Stimulated activated CD8-positive, alpha-beta memory T cell treated with anti-CD3 and anti-CD28 coated beads, Interleukin-15, amount 100 ng/mL, for 48 hours (primary cell): ENCODE measurements around the gene FIGNL1.
"Not testable (repeated sequence)": the region's sequence is repeated elsewhere in the genome, so short reads cannot be mapped to it uniquely, and the experiment has no call there.

ENCODE experiments used
- DNase-seq, 2 donors: peaks; one replicate each; pipeline ENCODE4 v3.0.0-alpha.2; 2020; ENCODE audit warnings: low read depth in 2 of 2

The FIGNL1 gene

GRCh38 chr7:50471970-50472369, 21.8 kb upstream of the FIGNL1 start:
- DNase-seq: no peak

GRCh38 chr7:50470250-50471163, 20.4 kb upstream of the FIGNL1 start:
- no peak for DNase-seq

DNA sequence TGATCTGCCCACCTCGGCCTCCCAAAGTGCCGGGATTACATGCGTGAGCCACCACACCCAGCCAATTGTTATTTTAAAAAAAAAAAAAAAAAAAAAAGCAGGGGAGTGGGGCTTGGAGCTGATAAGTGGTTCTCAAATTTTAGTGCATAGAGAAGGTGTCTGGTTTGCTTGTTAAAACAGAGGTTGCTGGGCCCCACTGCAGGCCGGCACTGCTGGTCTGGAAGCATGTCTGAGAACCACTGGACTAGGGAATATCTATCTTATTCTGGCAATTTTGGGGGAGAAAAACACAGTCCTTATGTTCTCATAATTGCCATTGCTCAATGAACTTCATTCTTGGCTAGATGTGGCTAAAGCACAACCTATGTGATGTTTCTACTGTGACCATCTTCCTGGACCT, 19.0 kb upstream of the FIGNL1 start:
- DNase-seq: no peak

- DNase-seq: peak; percentile 69
Observed at GRCh38 chr7:50467817-50468610, 17.9 kb upstream of the FIGNL1 start.

DNA sequence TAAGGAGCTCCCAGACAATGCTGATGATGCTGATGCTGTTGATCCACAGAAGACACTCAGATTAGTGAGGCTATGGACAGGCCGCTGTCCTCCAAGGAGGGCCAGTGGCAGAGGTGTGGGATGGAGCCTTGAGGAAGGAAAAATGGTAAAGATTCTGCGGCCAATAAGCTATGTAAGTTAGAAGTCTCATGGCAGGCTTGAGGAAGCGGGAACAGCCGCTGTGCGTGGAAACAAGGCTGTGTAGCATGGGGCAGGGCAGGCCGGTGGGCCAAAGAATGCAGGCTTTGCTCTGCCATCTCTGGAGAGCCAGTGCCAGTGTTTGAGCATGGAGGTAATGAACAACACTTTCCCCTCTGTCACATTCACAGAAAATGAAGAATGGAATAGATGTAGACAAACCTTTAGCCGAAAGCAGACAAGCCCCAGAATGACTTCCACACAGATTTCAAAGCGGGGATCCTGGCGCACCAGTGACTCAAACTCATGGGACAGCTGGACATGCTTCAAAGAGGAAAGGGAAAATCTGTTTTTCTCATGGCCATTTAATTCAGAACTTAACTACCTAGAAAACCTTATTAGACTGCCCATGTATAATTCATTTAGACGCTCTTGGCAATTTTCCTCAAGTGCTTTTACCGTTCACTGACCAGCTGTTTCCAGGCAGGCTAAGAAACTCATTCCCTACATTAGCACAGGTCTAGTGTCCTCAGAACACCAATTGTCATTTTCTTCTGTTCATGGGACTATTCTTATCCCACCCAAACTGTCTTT, 16.9 kb upstream of the FIGNL1 start:
- DNase-seq: no peak

GRCh38 chr7:50463035-50463434, 12.9 kb upstream of the FIGNL1 start:
- DNase-seq: no peak

DNA sequence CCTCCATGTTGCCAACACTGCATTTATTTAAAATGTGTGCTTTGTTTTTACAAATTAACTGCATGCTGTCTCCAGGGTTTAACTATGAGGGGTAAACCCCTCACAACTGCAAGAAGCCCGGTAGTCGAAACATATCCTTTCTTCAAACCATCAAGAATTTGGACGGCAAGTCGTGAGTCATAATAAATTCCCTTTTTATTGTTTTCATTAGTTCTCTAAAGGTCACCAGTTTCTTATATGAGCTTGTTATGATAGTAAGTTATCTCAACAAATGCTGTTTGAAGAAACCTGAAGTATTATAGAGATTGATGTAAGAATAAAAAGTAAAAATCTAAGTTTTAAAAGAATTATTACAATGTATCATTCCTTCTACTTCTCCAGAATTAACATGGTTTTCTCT, 12.2 kb upstream of the FIGNL1 start:
- no peak for DNase-seq

- DNase-seq: no peak
Observed at GRCh38 chr7:50461695-50462094, 11.5 kb upstream of the FIGNL1 start.

DNA sequence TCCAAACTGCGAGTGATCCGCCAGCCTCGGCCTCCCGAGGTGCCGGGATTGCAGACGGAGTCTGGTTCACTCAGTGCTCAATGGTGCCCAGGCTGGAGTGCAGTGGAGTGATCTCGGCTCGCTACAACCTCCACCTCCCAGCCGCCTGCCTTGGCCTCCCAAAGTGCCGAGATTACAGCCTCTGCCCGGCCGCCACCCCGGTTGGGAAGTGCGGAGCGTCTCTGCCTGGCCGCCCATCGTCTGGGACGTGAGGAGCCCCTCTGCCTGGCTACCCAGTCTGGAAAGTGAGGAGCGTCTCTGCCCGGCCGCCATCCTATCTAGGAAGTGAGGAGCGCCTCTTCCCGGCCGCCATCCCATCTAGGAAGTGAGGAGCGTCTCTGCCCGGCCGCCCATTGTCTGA, 9.0 kb upstream of the FIGNL1 start:
- not testable (repeated sequence) for DNase-seq

- not testable (repeated sequence) for DNase-seq
Observed at GRCh38 chr7:50458651-50459050, 8.5 kb upstream of the FIGNL1 start.

DNA sequence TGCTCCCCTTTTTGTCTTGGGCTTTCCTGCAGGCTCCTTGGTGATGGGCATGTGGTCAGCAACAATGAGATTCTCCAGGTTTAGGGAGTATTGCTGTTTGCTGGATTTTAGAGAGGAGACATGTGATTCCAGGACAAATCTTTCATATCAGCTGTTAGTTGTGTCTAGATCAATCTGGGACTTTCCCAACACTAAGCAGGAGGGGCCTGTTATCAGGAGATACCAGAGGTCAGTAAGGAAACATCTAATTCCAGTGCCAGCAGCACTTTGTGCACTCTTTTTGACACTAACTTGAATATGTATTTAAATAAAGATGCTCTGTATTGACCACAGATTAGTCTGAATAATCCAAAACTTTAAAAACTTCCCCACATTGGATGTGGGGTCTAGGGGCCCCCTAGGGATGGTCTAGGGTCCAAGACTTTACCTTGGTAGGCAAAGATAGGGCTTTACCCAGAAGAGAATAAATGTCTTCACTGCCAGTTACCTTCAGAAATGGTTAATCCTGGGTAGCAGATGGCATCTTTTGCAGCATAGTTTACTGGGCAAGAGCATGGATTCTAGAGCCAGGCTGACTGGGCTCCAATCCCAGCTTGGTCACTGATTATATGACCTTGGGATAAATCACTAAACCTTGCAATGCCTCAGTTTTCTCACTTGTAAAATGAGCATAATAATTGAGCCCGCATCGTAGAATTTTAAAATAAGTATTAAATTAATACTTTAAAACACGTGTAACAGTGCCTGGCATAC, 6.4 kb upstream of the FIGNL1 start:
- no peak for DNase-seq

GRCh38 chr7:50455658-50456057, 5.5 kb upstream of the FIGNL1 start:
- no peak for DNase-seq

DNA sequence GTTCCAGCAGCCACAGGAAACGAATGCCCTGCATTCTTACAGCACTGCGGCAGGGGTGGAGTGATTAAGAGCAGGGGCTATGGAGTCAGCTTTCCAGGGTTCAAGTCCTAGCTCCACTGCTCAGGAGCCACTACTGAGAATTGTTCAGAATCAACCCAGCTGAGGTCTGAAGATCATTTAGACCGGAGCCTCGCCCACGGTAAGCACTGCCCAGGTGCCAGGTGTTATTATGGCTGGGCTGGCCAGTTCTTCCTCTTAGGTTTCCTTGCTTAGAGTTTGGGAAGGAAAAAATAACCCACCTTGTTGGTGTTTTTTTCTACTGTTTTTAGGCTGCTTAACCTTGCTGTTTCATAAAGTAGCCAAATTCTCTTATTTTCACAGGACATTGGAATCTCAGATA, 4.8 kb upstream of the FIGNL1 start:
- no peak for DNase-seq

- DNase-seq: no peak
Observed at GRCh38 chr7:50450590-50451032, 461 bp upstream of the FIGNL1 start.

- DNase-seq: no peak
Observed at GRCh38 chr7:50449501-50449880, 659 bp downstream of the FIGNL1 start.

DNA sequence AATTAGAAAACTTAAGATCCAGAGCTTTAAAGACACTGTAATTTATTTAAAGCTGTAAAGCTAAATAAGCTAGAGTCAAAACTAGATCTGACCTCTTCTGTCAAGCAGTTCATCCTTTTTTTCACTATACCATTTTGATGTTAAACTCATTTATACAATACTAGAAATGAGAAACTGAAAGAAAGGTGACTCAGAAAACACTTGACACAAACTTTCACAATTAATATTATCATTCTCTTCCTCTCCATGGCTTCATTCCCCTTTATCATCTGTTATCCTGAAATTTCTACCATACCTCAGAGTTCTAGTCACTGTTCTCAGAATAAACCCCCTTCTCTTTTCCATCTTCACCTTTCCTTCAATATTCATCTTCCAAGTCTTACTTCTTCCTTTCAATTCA, 1.3 kb downstream of the FIGNL1 start:
- DNase-seq: no peak

GRCh38 chr7:50446542-50446960, 3.6 kb downstream of the FIGNL1 start:
- DNase-seq: peak in 1 of 2 donors; percentile 20

DNA sequence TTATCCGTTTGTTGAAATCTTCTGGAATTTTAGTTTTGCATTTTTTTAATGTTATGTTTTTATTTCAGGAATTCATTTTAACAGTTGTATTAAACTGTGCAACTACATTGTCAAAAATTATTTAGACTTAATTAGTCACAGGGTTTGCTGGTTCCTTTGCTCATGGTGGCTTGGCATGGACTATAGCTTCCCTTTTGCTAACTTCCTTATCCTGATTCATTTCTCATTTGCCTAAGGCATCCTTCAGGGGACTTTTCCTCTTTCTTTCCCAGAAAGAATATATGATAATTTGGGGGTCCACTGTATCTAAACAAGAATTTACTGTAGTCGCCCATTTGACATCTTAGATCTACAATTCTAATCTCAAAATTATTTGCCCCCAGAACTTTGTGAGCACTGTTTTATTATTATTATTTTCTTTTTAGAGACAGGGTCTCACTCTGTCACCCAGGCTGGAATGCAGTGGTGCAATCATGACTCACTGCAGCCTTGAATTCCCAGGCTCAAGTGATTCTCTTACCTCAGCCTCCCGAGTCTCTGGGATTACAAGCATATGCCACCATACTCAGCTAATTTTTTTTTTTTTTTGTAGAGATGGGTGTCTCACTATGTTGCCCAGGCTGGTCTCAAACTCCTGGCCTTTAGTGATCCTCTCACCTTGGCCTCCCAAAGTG, 13.9 kb downstream of the FIGNL1 start:
- DNase-seq: no peak

DNA sequence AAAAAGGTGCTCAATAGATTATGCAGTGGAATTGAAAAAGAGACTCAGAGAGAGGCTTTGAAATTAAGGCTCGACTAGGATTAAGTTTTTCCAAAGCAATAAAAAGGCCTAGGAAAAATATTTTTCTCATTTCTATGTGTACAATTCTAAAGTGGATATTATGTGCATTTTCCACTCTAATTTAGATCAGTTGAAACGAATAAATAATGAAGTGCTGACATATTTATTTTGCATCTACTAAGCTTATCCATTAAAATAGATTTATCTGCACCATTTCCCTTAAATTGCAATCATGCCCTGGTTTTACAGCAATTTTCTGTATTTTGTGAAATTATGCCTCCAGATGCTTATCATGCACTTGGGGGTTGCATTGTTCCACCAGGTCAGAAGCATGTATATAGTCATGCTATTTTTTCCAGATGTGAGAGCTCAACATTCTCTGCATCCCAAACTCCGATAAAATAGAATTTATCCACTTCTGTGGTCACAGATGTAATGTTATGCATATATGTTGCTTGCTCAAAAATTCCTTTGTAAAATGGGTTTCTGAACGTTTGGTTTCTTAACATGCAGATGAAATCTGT, 18.3 kb downstream of the FIGNL1 start:
- DNase-seq: no peak

GRCh38 chr7:50431316-50431715, 18.8 kb downstream of the FIGNL1 start:
- no peak for DNase-seq
